ENCODE results near the gene MAP3K3. TPM values are rescaled to one million over a fixed set of nuclear protein-coding genes. Genes with fewer than 3 reads are reported as not detected.

MAP3K3 gene
- total RNA-seq, 1 experiment from 2014 or later = 11.4 TPM

DNA sequence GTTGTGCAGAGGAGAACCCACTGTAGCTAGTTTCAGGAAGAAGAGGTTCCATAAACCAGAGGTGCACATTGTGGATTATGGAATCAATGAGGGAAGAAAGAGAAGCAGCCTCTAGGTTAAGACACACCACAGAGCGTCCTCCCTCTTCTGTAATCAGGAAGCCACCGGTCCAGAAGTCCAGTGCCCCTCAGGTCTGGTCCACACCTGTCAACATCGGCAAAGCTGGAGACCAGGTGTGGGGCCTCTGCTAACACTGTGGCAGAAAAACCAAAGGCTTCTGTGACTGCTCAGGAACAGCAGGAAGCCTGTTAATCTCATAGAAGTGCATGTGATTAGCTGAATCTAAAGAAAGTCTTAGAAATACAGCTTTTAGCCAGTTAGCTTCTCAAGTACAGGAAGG, 54.4 kb downstream of the MAP3K3 start:
- intact Hi-C loops (cut with micrococcal nuclease; ENCODE audit: unreplicated experiment) = loop anchor here (10.0 kb wide), 1 partner anchor 52 kb away; the partner anchor contains the start of gene MAP3K3
- TF ChIP-seq, protein P1, sequence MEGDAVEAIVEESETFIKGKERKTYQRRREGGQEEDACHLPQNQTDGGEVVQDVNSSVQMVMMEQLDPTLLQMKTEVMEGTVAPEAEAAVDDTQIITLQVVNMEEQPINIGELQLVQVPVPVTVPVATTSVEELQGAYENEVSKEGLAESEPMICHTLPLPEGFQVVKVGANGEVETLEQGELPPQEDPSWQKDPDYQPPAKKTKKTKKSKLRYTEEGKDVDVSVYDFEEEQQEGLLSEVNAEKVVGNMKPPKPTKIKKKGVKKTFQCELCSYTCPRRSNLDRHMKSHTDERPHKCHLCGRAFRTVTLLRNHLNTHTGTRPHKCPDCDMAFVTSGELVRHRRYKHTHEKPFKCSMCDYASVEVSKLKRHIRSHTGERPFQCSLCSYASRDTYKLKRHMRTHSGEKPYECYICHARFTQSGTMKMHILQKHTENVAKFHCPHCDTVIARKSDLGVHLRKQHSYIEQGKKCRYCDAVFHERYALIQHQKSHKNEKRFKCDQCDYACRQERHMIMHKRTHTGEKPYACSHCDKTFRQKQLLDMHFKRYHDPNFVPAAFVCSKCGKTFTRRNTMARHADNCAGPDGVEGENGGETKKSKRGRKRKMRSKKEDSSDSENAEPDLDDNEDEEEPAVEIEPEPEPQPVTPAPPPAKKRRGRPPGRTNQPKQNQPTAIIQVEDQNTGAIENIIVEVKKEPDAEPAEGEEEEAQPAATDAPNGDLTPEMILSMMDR (IDR thresholded peaks at IDR 0.05; ENCODE audit: unreplicated experiment) = no peak
- H3K36me3 Mint-ChIP-seq (ENCODE audit: insufficient read depth, unreplicated experiment) = peaks cover 5% of the 10 kb centered on the region
- DNase-seq = no peak
- no peak overlapping the region for H3K4me3 Mint-ChIP-seq (ENCODE audit: low read depth, unreplicated experiment)
- no TSS peak for BruUV-seq (replicated peaks)
- no peak overlapping the region for H3K27ac Mint-ChIP-seq (ENCODE audit: unreplicated experiment)
- no peaks in the 10 kb centered on the region for H3K9me3 Mint-ChIP-seq (ENCODE audit: low read depth, unreplicated experiment)
- H3K4me1 Mint-ChIP-seq (ENCODE audit: low read depth, unreplicated experiment) = peaks cover 22% of the 10 kb centered on the region
- CTCF ChIA-PET = interaction anchor here (1.4 kb wide), 1 partner anchor 11 kb away, joined by 6 read pairs; no protein-coding TSS in a partner anchor
- H3K27me3 Mint-ChIP-seq (ENCODE audit: unreplicated experiment) = no peaks in the 10 kb centered on the region

DNA sequence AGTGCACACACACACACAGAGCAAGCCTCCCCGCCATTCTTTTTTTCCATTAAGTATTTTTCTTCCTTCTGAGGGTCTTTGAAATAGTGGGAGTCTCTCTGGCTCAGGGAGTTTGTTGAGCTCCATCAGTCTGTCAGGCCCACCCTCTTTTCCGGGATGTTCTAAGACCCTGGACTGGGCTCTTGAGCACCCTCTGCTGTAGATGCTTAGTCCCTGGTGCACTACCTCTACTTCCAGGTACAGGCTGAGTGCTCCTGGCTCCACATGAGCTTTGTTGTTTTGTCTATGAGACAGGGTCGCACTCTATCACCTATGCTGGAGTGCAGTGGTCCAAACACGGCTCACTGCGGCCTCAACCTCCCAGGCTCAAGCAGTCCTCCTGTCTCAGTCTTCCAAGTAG, 57.0 kb downstream of the MAP3K3 start:
- DNase-seq = no peak
- H3K27ac Mint-ChIP-seq (ENCODE audit: unreplicated experiment) = no peak overlapping the region
- CTCF ChIA-PET = interaction anchor here (1.1 kb wide), 1 partner anchor 254 kb away, joined by 3 read pairs; no protein-coding TSS in a partner anchor
- TF ChIP-seq, protein P1 (IDR thresholded peaks at IDR 0.05; ENCODE audit: unreplicated experiment) = no peak
- intact Hi-C loops (cut with micrococcal nuclease; ENCODE audit: unreplicated experiment) = loop anchor here (10.0 kb wide), 1 partner anchor 54 kb away; the partner anchor contains the start of gene MAP3K3
- no peaks in the 10 kb centered on the region for H3K9me3 Mint-ChIP-seq (ENCODE audit: low read depth, unreplicated experiment)
- peaks cover 22% of the 10 kb centered on the region for H3K4me1 Mint-ChIP-seq (ENCODE audit: low read depth, unreplicated experiment)
- peaks cover 5% of the 10 kb centered on the region for H3K36me3 Mint-ChIP-seq (ENCODE audit: insufficient read depth, unreplicated experiment)
- H3K4me3 Mint-ChIP-seq (ENCODE audit: low read depth, unreplicated experiment) = no peak overlapping the region
- no peaks in the 10 kb centered on the region for H3K27me3 Mint-ChIP-seq (ENCODE audit: unreplicated experiment)
- BruUV-seq (replicated peaks) = no TSS peak

DNA sequence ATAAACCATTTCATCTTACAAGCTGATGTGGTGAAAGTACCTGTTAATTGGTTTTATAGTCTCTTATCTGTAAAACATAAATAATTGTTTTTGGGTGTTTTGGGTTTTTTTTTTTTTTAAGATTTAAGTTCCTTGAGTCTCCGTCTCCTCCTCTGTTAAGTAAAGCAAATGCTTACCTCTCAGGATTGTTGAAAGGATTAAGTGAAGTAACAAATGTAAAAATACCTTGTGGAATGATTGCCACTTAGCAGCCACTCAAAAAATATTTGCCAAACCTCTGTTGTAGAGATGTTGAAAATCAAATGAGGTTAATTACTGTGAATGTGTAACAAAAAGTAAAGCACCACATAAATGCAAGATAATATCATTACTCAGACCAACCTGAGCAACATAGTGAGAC, 58.5 kb downstream of the MAP3K3 start:
- no peak overlapping the region for H3K4me3 Mint-ChIP-seq (ENCODE audit: low read depth, unreplicated experiment)
- H3K4me1 Mint-ChIP-seq (ENCODE audit: low read depth, unreplicated experiment) = peaks cover 7% of the 10 kb centered on the region
- BruUV-seq (replicated peaks) = no TSS peak
- H3K27me3 Mint-ChIP-seq (ENCODE audit: unreplicated experiment) = no peaks in the 10 kb centered on the region
- DNase-seq = no peak
- CTCF ChIA-PET = interaction anchor here (0.5 kb wide), 1 partner anchor 30 kb away, joined by 3 read pairs; no protein-coding TSS in a partner anchor
- peaks cover 5% of the 10 kb centered on the region for H3K36me3 Mint-ChIP-seq (ENCODE audit: insufficient read depth, unreplicated experiment)
- H3K27ac Mint-ChIP-seq (ENCODE audit: unreplicated experiment) = no peak overlapping the region
- TF ChIP-seq, protein P1 (IDR thresholded peaks at IDR 0.05; ENCODE audit: unreplicated experiment) = no peak
- intact Hi-C loops (cut with micrococcal nuclease; ENCODE audit: unreplicated experiment) = no loop called here
- H3K9me3 Mint-ChIP-seq (ENCODE audit: low read depth, unreplicated experiment) = no peaks in the 10 kb centered on the region

DNA sequence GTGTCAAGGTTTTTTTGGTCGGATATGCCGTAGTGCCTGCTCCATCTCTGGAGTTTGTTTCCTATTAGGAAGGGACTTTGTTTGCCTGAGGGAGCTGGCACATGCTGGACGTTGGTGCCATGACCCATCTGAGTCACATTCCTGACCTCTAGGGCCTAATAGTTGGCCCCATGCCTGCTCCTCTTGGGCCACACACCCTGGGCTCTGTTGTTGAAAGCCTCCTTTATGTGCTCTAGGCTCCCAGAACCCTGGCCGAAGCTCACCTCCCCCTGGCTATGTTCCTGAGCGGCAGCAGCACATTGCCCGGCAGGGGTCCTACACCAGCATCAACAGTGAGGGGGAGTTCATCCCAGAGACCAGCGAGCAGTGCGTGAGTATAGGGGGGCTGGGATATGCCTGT, 59.3 kb downstream of the MAP3K3 start:
- Mint-ChIP-seq H3K9me3 (ENCODE audit: low read depth, unreplicated experiment) (no peaks in the 10 kb centered on the region), H3K4me1 (ENCODE audit: low read depth, unreplicated experiment) (no peaks in the 10 kb centered on the region), H3K27me3 (ENCODE audit: unreplicated experiment) (no peaks in the 10 kb centered on the region), H3K27ac (ENCODE audit: unreplicated experiment) (no peak overlapping the region), H3K36me3 (ENCODE audit: insufficient read depth, unreplicated experiment) (no peaks in the 10 kb centered on the region), H3K4me3 (ENCODE audit: low read depth, unreplicated experiment) (no peak overlapping the region)
- CTCF ChIA-PET = no interaction called here
- BruUV-seq (replicated peaks) = no TSS peak
- TF ChIP-seq, protein P1 (IDR thresholded peaks at IDR 0.05; ENCODE audit: unreplicated experiment) = no peak
- intact Hi-C loops (cut with micrococcal nuclease; ENCODE audit: unreplicated experiment) = no loop called here
- no peak for DNase-seq

Data from Calu3 (cell line).